ENCODE results near the gene DOK6.

The DOK6 gene

GRCh38 chr18:69435000-69435399 lies 34.3 kb downstream of the DOK6 start:
- DNase-seq (ENCODE audit: low read depth): no peak

- DNase-seq (ENCODE audit: low read depth): no peak
Measured at GRCh38 chr18:69444221-69444620, 43.5 kb downstream of the DOK6 start.

- DNase-seq (ENCODE audit: low read depth): no peak
Measured at GRCh38 chr18:69447886-69448285, 47.2 kb downstream of the DOK6 start.

- no peak for DNase-seq (ENCODE audit: low read depth)
Measured at GRCh38 chr18:69455125-69455524, 54.4 kb downstream of the DOK6 start.

- DNase-seq (ENCODE audit: low read depth): peak; percentile 21
Measured at GRCh38 chr18:69469444-69469919, 68.8 kb downstream of the DOK6 start.

- no peak for DNase-seq (ENCODE audit: low read depth)
Measured at GRCh38 chr18:69480460-69480859, 79.8 kb downstream of the DOK6 start.

GRCh38 chr18:69483574-69483973 lies 82.9 kb downstream of the DOK6 start:
- DNase-seq (ENCODE audit: low read depth): no peak

- DNase-seq (ENCODE audit: low read depth): no peak
Measured at GRCh38 chr18:69484699-69485396, 84.2 kb downstream of the DOK6 start.

- no peak for DNase-seq (ENCODE audit: low read depth)
Measured at GRCh38 chr18:69487488-69488394, 87.1 kb downstream of the DOK6 start.

GRCh38 chr18:69490072-69490471 lies 89.4 kb downstream of the DOK6 start:
- DNase-seq (ENCODE audit: low read depth): no peak

- DNase-seq (ENCODE audit: low read depth): no peak
Measured at GRCh38 chr18:69490813-69491212, 90.1 kb downstream of the DOK6 start.

GRCh38 chr18:69491576-69491975 lies 90.9 kb downstream of the DOK6 start:
- no peak for DNase-seq (ENCODE audit: low read depth)

GRCh38 chr18:69492861-69493260 lies 92.2 kb downstream of the DOK6 start:
- DNase-seq (ENCODE audit: low read depth): no peak

- DNase-seq (ENCODE audit: low read depth): no peak
Measured at GRCh38 chr18:69494841-69495240, 94.2 kb downstream of the DOK6 start.

- DNase-seq (ENCODE audit: low read depth): no peak
Measured at GRCh38 chr18:69495338-69495737, 94.7 kb downstream of the DOK6 start.

GRCh38 chr18:69495841-69496533 lies 95.3 kb downstream of the DOK6 start:
- DNase-seq (ENCODE audit: low read depth): no peak

- no peak for DNase-seq (ENCODE audit: low read depth)
Measured at GRCh38 chr18:69518989-69519388, 118.3 kb downstream of the DOK6 start.

- no peak for DNase-seq (ENCODE audit: low read depth)
Measured at GRCh38 chr18:69523582-69523981, 122.9 kb downstream of the DOK6 start.

GRCh38 chr18:69528435-69528834 lies 127.7 kb downstream of the DOK6 start:
- DNase-seq (ENCODE audit: low read depth): no peak

- DNase-seq (ENCODE audit: low read depth): no peak
Measured at GRCh38 chr18:69529151-69529550, 128.5 kb downstream of the DOK6 start.

GRCh38 chr18:69531973-69532372 lies 131.3 kb downstream of the DOK6 start:
- no peak for DNase-seq (ENCODE audit: low read depth)

GRCh38 chr18:69537183-69537582 lies 136.5 kb downstream of the DOK6 start:
- DNase-seq (ENCODE audit: low read depth): no peak

GRCh38 chr18:69538849-69539248 lies 138.2 kb downstream of the DOK6 start:
- no peak for DNase-seq (ENCODE audit: low read depth)

Data from stimulated activated CD8-positive, alpha-beta memory T cell treated with anti-CD3 and anti-CD28 coated beads, Interleukin-7, amount 100 ng/mL, for 24 hours (primary cell).